ENCODE results near the gene KLRD1. TPM values are rescaled to one million over a fixed set of nuclear protein-coding genes. Genes with fewer than 3 reads are reported as not detected.

Gene KLRD1
- total RNA-seq, 4 donors from 2014 or later = 1.1 to 3.8 (median 2.5) TPM

DNA sequence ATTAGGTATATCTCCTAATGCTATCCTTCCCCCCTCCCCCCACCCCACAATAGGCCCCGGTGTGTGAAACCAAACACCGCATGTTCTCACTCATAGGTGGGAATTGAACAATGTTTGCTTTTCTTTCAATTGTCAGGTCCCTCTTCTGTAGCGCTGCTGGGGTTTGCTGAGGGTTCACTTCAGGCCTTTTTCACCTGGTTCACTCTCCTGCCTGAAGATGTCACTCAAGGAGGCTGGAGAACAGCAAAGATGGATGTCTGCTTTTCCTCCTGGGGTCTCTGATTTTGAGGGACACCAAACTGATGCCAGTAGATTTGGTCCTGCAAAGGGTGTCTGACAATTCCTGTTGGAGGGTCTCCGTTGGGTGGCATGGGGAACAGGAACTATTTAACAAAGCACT lies 46.4 kb downstream of the KLRD1 start:
- intact Hi-C loops (cut with DNase I) = no loop called here
- DNase-seq = no peak
- TF ChIP-seq, protein P1, sequence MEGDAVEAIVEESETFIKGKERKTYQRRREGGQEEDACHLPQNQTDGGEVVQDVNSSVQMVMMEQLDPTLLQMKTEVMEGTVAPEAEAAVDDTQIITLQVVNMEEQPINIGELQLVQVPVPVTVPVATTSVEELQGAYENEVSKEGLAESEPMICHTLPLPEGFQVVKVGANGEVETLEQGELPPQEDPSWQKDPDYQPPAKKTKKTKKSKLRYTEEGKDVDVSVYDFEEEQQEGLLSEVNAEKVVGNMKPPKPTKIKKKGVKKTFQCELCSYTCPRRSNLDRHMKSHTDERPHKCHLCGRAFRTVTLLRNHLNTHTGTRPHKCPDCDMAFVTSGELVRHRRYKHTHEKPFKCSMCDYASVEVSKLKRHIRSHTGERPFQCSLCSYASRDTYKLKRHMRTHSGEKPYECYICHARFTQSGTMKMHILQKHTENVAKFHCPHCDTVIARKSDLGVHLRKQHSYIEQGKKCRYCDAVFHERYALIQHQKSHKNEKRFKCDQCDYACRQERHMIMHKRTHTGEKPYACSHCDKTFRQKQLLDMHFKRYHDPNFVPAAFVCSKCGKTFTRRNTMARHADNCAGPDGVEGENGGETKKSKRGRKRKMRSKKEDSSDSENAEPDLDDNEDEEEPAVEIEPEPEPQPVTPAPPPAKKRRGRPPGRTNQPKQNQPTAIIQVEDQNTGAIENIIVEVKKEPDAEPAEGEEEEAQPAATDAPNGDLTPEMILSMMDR (IDR thresholded peaks at IDR 0.05) = no peak
- TF ChIP-seq POLR2A (IDR thresholded peaks at IDR 0.05) = no peak
- H3K9me3 ChIP-seq = no peaks in the 10 kb centered on the region
- H3K4me3 ChIP-seq (replicated peaks in 1 of 3) = no peak overlapping the region
- no peaks in the 10 kb centered on the region for H3K36me3 ChIP-seq
- H3K27me3 ChIP-seq = no peaks in the 10 kb centered on the region
- peaks cover 0 to 4% of the 10 kb centered on the region in 2 donors for H3K4me1 ChIP-seq
- WGBS, 2 donors = 58 to 59% methylated on average over 4 of the region's 4 CpGs
- H3K27ac ChIP-seq = no peak overlapping the region

DNA sequence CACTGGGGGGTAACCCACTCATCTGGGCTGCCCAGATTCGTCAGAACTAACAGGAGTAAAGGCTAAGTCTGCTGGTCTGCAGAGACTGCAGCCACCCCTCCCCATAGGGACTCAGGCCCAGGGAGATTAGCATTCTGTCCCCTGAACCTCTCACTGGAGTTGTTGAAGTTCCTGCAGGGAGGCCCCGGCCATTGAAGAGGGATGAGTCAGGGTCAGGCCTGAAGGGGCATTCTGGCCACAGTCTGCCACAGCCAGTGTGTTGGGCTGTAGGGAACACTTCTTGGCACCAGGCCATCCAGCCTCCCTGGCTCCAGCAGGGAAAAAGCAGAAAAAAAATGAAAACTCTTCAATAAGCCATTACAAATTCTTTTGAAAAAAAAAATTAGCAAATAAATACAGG lies 46.8 kb downstream of the KLRD1 start:
- Histone ChIP-seq H3K27me3 (no peaks in the 10 kb centered on the region), H3K36me3 (no peaks in the 10 kb centered on the region), H3K4me1 (peaks cover 0 to 5% of the 10 kb centered on the region in 2 donors), H3K27ac (no peak overlapping the region), H3K4me3 (replicated peaks in 1 of 3) (no peak overlapping the region), H3K9me3 (no peaks in the 10 kb centered on the region)
- intact Hi-C loops (cut with DNase I) = no loop called here
- peak; percentile 26 to 51 for DNase-seq
- TF ChIP-seq, protein P1 (IDR thresholded peaks at IDR 0.05) = no peak
- TF ChIP-seq POLR2A (IDR thresholded peaks at IDR 0.05) = no peak
- WGBS, 2 donors = 42% methylated on average over 2 of the region's 2 CpGs

DNA sequence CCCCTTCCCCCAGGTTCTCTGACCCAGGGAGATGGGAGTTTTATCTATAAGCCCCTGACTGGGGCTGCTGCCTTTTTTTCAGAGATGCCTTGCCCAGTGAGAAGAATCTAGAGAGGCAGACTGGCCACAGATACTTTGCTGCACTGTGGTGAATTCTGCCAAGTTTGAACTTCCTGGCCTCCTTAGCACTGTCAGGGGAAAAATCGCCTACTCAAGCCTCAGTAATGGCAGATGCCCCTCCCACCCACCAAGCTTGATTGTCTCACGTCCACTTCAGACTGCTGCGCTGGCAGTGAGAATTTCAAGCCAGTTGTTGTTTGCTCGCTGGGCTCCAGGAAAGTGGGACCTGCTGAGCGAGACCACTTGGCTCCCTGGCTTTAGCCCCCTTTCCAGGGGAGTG lies 50.5 kb downstream of the KLRD1 start:
- intact Hi-C loops (cut with DNase I) = no loop called here
- Histone ChIP-seq H3K27ac (no peak overlapping the region), H3K27me3 (no peaks in the 10 kb centered on the region), H3K36me3 (no peaks in the 10 kb centered on the region), H3K9me3 (no peaks in the 10 kb centered on the region), H3K4me3 (replicated peaks in 1 of 3) (no peak overlapping the region), H3K4me1 (peaks cover 0 to 5% of the 10 kb centered on the region in 2 donors)
- TF ChIP-seq POLR2A (IDR thresholded peaks at IDR 0.05) = no peak
- TF ChIP-seq, protein P1 (IDR thresholded peaks at IDR 0.05) = no peak
- 54 to 74% methylated on average over 5 of the region's 5 CpGs for WGBS, 2 donors
- DNase-seq = peak; percentile 33 to 35

DNA sequence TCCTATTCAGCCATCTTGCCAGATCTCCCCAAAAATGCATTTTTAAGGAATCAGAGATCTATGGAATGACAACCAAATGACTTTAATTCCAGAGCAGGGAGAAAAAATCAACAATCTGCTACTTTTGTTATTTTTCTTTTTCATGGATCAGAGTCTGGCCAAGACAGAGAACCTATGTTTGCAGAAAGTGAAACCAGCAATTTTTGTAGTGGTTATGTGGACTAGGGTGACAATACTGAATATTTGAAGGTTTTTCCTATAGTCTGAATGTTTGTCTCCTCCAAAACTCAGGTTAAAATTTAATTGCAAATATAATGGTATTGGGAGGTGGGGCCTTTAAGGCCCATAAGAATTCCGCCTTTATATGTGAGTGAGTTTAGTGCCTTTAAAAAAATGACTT lies 51.3 kb downstream of the KLRD1 start:
- peaks cover 5% of the 10 kb centered on the region in 2 donors for H3K4me1 ChIP-seq
- WGBS, 2 donors = 88 to 94% methylated on average over 1 of the region's 1 CpG
- intact Hi-C loops (cut with DNase I) = no loop called here
- no peak overlapping the region for H3K27ac ChIP-seq
- H3K36me3 ChIP-seq = no peaks in the 10 kb centered on the region
- no peak overlapping the region for H3K4me3 ChIP-seq (replicated peaks in 1 of 3)
- H3K9me3 ChIP-seq = no peaks in the 10 kb centered on the region
- DNase-seq = no peak
- TF ChIP-seq POLR2A (IDR thresholded peaks at IDR 0.05) = no peak
- TF ChIP-seq, protein P1 (IDR thresholded peaks at IDR 0.05) = no peak
- H3K27me3 ChIP-seq = no peaks in the 10 kb centered on the region

DNA sequence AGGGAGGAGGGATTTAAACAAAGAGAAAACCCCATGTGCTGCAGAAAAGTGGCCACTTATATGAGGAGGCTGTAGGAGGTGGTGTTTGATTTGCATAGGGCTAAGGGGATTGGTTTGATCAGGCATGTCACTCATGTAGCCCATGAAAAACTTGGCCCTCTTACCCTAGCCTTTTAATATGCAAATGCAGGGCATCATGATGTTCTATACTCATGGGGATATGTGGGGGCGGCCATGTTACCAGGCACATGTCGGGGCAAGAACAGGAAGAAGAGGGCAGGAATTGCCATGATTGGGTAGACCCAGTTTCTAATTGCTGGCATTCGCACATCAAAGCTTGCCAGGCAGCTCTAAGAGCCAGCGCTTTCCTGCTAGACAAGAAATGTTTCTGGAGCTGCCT lies 53.4 kb downstream of the KLRD1 start:
- WGBS, 2 donors = 90 to 95% methylated on average over 4 of the region's 4 CpGs
- Histone ChIP-seq H3K4me1 (peaks cover 10 to 12% of the 10 kb centered on the region in 2 donors), H3K9me3 (no peaks in the 10 kb centered on the region), H3K27ac (no peak overlapping the region), H3K4me3 (replicated peaks in 1 of 3) (no peak overlapping the region), H3K36me3 (no peaks in the 10 kb centered on the region), H3K27me3 (no peaks in the 10 kb centered on the region)
- DNase-seq = no peak
- intact Hi-C loops (cut with DNase I) = no loop called here
- TF ChIP-seq POLR2A (IDR thresholded peaks at IDR 0.05) = no peak
- TF ChIP-seq, protein P1 (IDR thresholded peaks at IDR 0.05) = no peak
